GM19025 (cell line): Measurements from ENCODE around the gene HTR6.

Experiments used
- ATAC-seq: cut with Tn5 transposase; IDR thresholded peaks from one replicate; pipeline ENCODE4 v1.9.1; 2021; ENCODE audit warnings: mild to moderate bottlenecking, low read depth, moderate library complexity; ENCODE audit not compliant: unreplicated experiment

HTR6 gene

GRCh38 chr1:19655718-19656080 lies 9.0 kb upstream of the HTR6 start:
- no peak for ATAC-seq

- no peak for ATAC-seq
Observed at GRCh38 chr1:19656134-19656779, 8.4 kb upstream of the HTR6 start.

GRCh38 chr1:19656780-19657466 lies 7.8 kb upstream of the HTR6 start:
- no peak for ATAC-seq

- no peak for ATAC-seq
Observed at GRCh38 chr1:19657511-19657910, 7.2 kb upstream of the HTR6 start.

GRCh38 chr1:19658186-19658585 lies 6.5 kb upstream of the HTR6 start:
- no peak for ATAC-seq

- ATAC-seq, result no peak
Observed at GRCh38 chr1:19661721-19662228, 2.9 kb upstream of the HTR6 start.

- ATAC-seq, result no peak
Observed at GRCh38 chr1:19662313-19662712, 2.4 kb upstream of the HTR6 start.

- ATAC-seq, result no peak
Observed at GRCh38 chr1:19665186-19665495, 466 bp downstream of the HTR6 start.

- ATAC-seq, result no peak
Observed at GRCh38 chr1:19665496-19666465, 1.1 kb downstream of the HTR6 start.

GRCh38 chr1:19668888-19669287 lies 4.2 kb downstream of the HTR6 start:
- ATAC-seq, result no peak

GRCh38 chr1:19670787-19671186 lies 6.1 kb downstream of the HTR6 start:
- no peak for ATAC-seq

- no peak for ATAC-seq
Observed at GRCh38 chr1:19672237-19672636, 7.6 kb downstream of the HTR6 start.

- ATAC-seq, result no peak
Observed at GRCh38 chr1:19675797-19676196, 11.1 kb downstream of the HTR6 start.

GRCh38 chr1:19676438-19676922 lies 11.8 kb downstream of the HTR6 start:
- no peak for ATAC-seq

- ATAC-seq, result no peak
Observed at GRCh38 chr1:19678493-19678892, 13.8 kb downstream of the HTR6 start.

GRCh38 chr1:19678931-19679453 lies 14.3 kb downstream of the HTR6 start:
- ATAC-seq, result no peak

GRCh38 chr1:19679691-19680090 lies 15.0 kb downstream of the HTR6 start:
- no peak for ATAC-seq

GRCh38 chr1:19680644-19681043 lies 16.0 kb downstream of the HTR6 start:
- ATAC-seq, result no peak

GRCh38 chr1:19682257-19682656 lies 17.6 kb downstream of the HTR6 start:
- ATAC-seq, result no peak

- ATAC-seq, result no peak
Observed at GRCh38 chr1:19682901-19683300, 18.2 kb downstream of the HTR6 start.

GRCh38 chr1:19683351-19683750 lies 18.7 kb downstream of the HTR6 start:
- no peak for ATAC-seq
